Measurements from ENCODE around the gene ZEB1.

ZEB1 gene

DNA sequence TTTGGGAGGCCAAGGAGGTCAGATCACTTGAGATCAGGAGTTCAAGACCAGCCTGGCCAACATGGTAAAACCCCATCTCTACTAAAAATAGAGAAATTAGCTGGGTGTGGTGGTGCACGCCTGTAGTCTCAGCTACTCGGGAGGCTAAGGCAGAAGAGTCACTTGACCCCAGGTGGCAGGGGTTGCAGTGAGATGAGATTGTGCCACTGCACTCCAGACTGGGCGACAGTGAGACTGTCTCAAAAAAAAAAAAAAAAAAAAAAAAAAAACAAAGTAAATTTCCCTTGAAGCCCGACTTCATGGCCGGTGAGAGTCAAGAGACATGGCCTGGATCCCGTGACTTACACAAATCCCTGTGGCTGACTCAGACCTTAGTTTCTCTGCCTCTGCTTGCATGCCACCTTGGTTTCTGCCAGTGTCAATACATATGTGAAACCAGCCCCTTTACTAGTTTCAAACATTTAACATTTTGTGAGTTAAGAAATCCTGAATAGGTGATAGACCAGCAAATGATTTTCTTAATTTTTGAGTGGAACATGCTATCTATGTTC is 62.8 kb downstream of the ZEB1 start:
- no peak for DNase-seq (ENCODE audit: low spot score)
- TF ChIP-seq, protein P1, sequence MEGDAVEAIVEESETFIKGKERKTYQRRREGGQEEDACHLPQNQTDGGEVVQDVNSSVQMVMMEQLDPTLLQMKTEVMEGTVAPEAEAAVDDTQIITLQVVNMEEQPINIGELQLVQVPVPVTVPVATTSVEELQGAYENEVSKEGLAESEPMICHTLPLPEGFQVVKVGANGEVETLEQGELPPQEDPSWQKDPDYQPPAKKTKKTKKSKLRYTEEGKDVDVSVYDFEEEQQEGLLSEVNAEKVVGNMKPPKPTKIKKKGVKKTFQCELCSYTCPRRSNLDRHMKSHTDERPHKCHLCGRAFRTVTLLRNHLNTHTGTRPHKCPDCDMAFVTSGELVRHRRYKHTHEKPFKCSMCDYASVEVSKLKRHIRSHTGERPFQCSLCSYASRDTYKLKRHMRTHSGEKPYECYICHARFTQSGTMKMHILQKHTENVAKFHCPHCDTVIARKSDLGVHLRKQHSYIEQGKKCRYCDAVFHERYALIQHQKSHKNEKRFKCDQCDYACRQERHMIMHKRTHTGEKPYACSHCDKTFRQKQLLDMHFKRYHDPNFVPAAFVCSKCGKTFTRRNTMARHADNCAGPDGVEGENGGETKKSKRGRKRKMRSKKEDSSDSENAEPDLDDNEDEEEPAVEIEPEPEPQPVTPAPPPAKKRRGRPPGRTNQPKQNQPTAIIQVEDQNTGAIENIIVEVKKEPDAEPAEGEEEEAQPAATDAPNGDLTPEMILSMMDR (IDR thresholded peaks at IDR 0.05; ENCODE audit: borderline replicate concordance, control extremely low read depth, extremely low read depth, insufficient read depth, missing control alignments), result no peak
- in situ Hi-C loops (cut with MboI; ENCODE audit: low sequenced_read_pairs, unreplicated experiment), result no loop called here

DNA sequence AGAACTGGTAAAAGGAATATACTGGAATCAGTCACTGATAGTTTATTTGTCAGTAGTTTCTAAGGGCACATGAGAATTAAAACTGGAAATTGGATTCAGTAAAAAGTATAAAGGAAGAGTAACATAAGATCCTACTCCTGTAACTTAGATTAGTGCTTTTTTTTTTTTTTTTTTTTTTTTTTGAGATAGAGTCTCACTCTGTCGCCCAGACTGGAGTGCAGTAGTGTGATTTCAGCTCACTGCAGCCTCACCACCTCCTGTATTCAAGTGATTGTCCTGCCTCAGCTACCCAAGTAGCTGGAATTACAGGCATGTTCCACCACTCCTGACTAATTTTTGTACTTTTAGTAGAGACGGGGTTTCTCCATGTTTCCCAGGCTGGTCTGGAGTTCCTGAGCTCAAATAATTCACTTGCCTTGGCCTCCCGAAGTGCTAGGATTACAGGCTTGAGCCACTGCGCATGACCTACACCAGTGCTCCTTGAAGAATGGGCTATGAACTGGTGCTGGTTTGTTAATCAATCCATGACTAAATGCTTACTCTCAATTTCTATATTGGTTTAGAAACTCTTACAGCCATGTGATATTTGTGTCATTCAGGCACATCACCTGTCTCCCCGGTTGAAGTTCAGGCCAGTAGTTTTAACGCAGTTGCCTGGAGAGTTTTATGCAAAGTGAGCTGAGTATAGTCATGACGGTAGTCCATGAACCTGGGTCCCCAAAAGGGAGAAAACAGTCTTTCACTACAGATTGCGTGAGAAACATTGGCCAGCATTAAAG is 65.0 kb downstream of the ZEB1 start:
- in situ Hi-C loops (cut with MboI; ENCODE audit: low sequenced_read_pairs, unreplicated experiment), result no loop called here
- DNase-seq (ENCODE audit: low spot score), result peak; percentile 53
- TF ChIP-seq, protein P1 (IDR thresholded peaks at IDR 0.05; ENCODE audit: borderline replicate concordance, control extremely low read depth, extremely low read depth, insufficient read depth, missing control alignments), result no peak

DNA sequence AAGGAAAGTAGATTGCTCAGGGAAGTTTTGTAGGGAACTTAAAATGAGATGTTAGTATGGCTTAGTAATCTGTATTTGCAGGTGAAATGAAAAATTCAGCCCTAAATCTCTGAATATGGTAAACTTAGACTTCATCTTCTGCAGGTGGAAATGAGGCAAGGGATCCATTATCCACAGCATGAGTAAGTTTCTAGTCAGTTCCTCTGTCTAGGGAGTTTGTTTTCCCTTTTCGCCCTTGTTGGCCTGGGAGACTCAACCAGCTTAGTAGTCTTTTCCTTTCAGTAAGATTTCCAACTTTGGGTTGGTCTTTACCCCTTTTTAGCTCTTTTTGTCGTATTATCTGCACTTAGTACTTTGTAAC is 65.6 kb downstream of the ZEB1 start:
- DNase-seq (ENCODE audit: low spot score), result no peak
- TF ChIP-seq, protein P1 (IDR thresholded peaks at IDR 0.05; ENCODE audit: borderline replicate concordance, control extremely low read depth, extremely low read depth, insufficient read depth, missing control alignments), result no peak
- in situ Hi-C loops (cut with MboI; ENCODE audit: low sequenced_read_pairs, unreplicated experiment), result no loop called here

DNA sequence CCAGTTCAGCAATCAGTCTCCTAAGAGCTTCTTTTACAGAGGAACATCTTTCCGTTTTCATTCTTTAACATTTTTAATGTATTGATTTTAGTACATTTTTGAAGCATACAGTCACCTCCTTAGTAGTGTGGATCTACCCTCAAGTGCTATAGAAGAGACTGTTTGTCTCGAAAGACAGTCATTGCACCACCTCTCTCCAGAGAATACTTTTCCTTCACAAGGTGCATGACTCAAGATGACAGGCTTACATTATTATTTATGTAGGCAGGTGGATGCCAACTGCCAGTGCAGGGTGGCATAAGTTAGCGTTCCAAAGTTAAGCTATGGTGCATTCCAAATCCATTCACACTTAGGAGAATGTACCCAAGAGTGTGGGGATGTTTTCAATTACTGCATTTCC is 71.8 kb downstream of the ZEB1 start:
- TF ChIP-seq, protein P1 (IDR thresholded peaks at IDR 0.05; ENCODE audit: borderline replicate concordance, control extremely low read depth, extremely low read depth, insufficient read depth, missing control alignments), result no peak
- DNase-seq (ENCODE audit: low spot score), result no peak
- in situ Hi-C loops (cut with MboI; ENCODE audit: low sequenced_read_pairs, unreplicated experiment), result no loop called here

DNA sequence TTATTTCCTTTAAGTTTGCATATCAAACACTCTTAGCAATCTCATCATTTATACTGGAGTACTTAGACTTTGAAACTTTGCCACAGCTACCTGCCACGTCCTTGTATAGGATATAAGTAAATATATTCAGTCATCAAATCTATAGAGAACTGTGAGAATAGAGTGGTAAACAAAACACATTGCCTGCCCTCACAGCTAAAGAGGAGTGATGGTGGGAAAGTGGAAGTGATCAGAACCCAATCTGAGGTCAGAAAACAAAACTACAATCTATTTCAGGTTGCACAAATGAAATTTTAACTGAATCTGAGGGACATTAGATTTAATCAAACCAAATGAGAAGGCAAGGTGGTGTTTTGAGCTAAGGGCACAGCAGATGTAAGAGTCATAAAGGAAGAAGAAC is 74.8 kb downstream of the ZEB1 start:
- in situ Hi-C loops (cut with MboI; ENCODE audit: low sequenced_read_pairs, unreplicated experiment), result no loop called here
- no peak for DNase-seq (ENCODE audit: low spot score)
- TF ChIP-seq, protein P1 (IDR thresholded peaks at IDR 0.05; ENCODE audit: borderline replicate concordance, control extremely low read depth, extremely low read depth, insufficient read depth, missing control alignments), result no peak

DNA sequence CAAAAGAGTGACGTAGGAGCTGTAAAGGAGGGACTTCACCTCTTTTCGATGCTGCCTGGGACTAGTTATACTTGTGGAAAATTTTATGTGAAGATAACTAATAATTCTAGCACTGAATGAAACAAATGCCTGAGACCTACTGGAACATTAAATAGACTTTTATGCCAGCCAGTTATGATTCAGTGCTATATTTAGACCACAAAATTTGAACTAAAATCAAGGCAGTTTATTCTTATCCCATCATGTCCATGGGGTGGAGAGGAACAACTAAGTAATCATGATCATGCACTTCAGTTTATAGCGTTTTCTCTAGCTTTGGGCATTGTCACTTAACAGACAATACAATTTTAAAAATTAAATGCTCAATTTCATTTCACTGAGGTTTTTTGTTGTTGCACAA is 76.7 kb downstream of the ZEB1 start:
- no peak for DNase-seq (ENCODE audit: low spot score)
- TF ChIP-seq, protein P1 (IDR thresholded peaks at IDR 0.05; ENCODE audit: borderline replicate concordance, control extremely low read depth, extremely low read depth, insufficient read depth, missing control alignments), result no peak
- in situ Hi-C loops (cut with MboI; ENCODE audit: low sequenced_read_pairs, unreplicated experiment), result no loop called here
